Right renal pelvis (tissue), 4 donors: ENCODE data around the gene PHKG1. TPM values are rescaled to one million over a fixed set of nuclear protein-coding genes. Genes with fewer than 3 reads are reported as not detected.
"Not testable (repeated sequence)": the region's sequence is repeated elsewhere in the genome, so short reads cannot be mapped to it uniquely, and the experiment has no call there.

ENCODE experiments used
- DNase-seq, 4 donors: peaks; one replicate each; pipeline ENCODE4 v3.0.0-alpha.2; 2013; ENCODE audit warnings: low read depth in 4 of 4, low spot score in 3 of 4, missing footprints in 1 of 4
- polyA plus RNA-seq, 4 donors: library from polyadenylated mRNA; unstranded; fragments of 120-200 nt; gene quantifications; one replicate each; pipeline ENCODE4 v1.2.1, GENCODE V29; 2013; ENCODE audit not compliant: insufficient read length in 4 of 4

PHKG1 gene
- polyA plus RNA-seq, 4 donors, result 0.94 to 1.5 (median 1.1) TPM

- DNase-seq, result no peak
These were observed 6.0 kb downstream of the PHKG1 start for GRCh38 chr7:56086761-56087160.

- no peak for DNase-seq
These were observed 9.5 kb downstream of the PHKG1 start for GRCh38 chr7:56083150-56083785.

DNA sequence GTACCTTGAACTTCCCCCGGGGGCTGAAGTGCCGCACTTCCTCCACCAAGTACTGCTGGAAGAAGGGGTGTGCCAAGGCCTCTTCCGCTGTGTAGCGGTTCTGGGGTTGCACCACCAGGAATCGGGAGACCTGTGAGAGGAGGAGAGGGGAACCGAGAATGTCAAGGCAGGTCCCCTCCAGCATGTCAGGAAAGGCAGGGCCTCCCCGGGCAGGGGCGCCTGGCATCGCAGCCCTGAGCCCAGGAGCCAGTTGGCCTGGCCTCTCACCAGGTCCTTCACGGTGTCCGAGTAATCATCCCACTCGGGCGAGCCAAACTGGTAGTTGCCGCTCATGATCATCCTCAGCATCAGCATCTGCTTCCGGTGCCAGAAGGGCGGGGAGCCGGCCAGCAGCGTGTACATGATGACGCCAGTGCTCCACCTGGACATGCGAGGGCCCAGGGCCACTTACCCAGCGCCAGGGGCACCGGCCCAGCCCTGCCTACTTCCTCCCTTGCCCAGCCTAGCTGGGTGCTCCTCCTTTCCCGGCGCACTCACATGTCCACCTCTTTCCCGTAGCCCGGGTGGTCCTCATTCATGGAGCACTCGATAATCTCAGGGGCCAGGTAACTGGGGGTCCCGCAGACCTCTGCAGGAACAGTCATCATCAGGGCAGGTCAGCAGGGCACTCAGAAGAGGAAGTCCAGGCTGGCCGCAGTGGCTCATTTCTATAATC is 11.0 kb downstream of the PHKG1 start:
- no peak for DNase-seq

DNA sequence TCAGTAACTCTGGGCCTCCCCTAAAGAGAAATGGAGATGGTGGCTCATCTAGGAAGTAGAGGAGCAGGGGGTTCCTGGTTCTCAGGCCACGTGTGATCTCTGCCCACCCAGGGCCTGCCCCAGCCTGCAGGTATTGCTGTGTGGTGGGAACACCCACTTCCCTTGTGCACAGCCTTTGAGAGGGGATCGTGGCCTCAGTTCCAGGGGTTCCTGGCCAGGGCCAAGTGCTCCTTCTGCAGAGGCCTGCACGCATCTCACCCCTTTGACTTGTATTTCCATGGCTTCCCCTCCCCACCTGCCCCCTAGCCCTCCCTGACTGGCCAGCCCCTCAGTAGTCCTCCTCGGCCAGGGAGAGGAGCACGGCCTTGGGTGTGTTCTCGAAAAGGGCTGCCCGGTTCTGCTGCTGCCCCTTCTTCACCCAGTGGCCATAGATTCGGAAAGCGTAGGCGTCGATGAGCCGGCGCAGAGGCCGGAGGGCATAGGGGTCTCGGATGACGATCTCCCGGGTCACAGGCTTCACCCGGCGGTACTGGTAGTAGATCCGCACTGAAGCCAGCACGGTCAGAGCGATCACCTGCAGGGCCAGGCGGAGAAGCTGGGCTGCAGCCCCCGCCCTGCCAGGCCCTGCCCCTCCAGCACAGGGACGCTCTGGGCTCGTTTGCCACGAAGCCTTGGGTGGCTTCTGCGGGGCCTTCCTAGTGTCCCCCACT is 11.9 kb downstream of the PHKG1 start:
- not testable (repeated sequence) for DNase-seq

GRCh38 chr7:56079450-56080185 is 13.1 kb downstream of the PHKG1 start:
- no peak for DNase-seq

- DNase-seq, result no peak
These were observed 14.6 kb downstream of the PHKG1 start for GRCh38 chr7:56078196-56078595.

DNA sequence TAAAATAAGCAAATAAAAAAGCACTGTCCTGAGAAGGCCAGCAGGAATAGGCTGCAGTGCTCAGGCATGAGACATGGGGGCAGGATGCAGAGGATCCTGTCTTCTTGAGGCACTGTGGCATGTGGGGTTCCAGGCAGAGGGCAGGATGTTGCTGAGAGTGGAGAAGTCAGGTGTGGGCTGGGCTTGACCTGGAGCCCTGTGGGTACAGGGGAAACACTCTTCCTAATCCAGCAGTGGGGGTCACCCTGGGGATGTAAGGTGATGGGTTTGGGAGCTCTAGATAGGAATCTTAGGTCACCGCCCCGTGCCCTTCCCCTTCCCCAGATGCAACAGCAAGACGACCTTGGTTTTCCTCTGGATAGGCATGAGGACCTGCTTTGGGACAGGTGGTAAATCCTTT is 15.1 kb downstream of the PHKG1 start:
- DNase-seq, result no peak

GRCh38 chr7:56074371-56074791 is 18.4 kb downstream of the PHKG1 start:
- DNase-seq, result peak in 3 of 4 donors; percentile 73 to 76 (median 74)

- DNase-seq, result not testable (repeated sequence)
These were observed 26.4 kb downstream of the PHKG1 start for GRCh38 chr7:56066376-56066775.

GRCh38 chr7:56063882-56064625 is 28.7 kb downstream of the PHKG1 start, which contains the start of gene SUMF2:
Gene SUMF2, plus strand, starts transcription at chr7:56064286. Its CDS starts 26 bp downstream, at chr7:56064312.
- peak; percentile 76 to 89 (median 82) for DNase-seq

GRCh38 chr7:56063500-56063881 is 29.3 kb downstream of the PHKG1 start:
- DNase-seq, result no peak

GRCh38 chr7:56062382-56062781 is 30.4 kb downstream of the PHKG1 start:
- no peak for DNase-seq

GRCh38 chr7:56053993-56054392 is 38.8 kb downstream of the PHKG1 start:
- no peak for DNase-seq

DNA sequence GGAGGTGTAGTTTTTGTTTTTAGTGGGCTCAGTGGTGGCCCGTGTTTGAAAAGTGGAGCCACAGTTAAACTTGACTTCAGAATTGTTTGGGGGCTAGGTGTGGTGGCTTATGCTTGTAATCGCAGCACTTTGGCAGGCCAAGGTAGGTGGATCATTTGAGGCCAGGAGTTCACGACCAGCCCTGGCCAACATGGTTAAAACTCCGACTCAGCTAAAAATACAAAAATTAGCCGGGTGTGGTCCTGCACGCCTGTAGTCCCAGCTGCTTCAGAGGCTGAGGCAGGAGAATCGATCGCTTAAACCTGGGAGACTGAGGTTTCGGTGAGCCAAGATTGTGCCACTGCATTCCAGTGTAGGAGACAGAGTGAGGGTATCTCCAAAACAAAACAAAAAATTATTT is 39.4 kb downstream of the PHKG1 start:
- no peak for DNase-seq

DNA sequence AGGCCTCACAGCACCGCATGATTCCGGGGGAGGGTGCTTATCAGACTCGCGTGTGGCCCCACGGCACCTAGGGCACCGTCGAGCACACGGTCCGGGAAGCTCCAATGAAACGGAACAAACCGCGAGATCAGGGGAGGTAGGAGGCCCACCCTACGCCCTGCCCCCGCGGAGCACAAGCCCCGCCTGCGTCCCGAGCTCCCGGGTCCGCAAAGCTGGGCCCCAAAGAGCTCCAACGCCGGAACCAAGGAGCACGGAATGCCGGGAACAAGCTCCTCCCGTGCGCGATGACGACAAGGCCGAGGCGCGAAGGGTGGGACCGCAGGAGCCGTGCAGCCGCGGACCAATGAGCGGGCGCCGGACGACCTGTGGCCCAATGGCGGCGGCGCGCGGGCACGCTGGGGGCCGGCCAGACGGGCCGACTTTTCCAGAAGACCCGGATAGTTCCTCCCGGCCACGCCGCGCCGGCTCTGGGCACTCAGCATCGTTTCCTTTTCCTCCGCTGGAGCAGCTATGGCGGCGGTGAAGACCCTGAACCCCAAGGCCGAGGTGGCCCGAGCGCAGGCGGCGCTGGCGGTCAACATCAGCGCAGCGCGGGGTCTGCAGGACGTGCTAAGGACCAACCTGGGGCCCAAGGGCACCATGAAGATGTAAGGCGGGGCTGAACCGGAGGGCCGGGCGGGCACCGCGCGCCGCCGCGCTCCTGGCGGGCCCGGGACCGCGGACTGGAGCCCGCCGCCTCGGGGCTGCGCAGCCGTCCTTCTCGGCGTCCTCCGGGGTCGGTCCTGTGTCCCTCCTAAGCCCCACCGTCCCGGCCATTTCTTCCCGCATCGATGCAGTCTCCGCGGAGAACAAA is 41.2 kb downstream of the PHKG1 start, which contains the start of the genes CCT6A and PSPH:
Gene CCT6A, plus strand, starts transcription at position 427 of the 853 bp plus-strand sequence. Its CDS starts 84 bp downstream, at position 511.
Gene PSPH, minus strand, starts transcription at position 106 of the 853 bp plus-strand sequence. CDS start 30,232 bp downstream, outside the sequence.
- DNase-seq, result peak; percentile 93 to 97 (median 96)

DNA sequence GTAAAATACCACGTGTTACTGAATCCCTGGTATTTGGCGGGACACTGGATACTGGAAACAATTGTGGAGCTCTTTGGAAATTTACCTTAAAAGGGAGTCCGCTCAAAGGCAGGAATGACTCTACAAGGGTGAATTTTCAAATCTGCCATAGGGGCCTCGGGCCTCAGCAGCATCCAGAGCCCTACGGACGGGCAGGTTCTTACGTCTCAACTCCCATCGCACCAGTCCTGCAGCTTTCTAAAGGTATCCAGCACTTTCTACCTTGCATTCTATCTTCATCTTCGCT is 41.8 kb downstream of the PHKG1 start:
- no peak for DNase-seq

DNA sequence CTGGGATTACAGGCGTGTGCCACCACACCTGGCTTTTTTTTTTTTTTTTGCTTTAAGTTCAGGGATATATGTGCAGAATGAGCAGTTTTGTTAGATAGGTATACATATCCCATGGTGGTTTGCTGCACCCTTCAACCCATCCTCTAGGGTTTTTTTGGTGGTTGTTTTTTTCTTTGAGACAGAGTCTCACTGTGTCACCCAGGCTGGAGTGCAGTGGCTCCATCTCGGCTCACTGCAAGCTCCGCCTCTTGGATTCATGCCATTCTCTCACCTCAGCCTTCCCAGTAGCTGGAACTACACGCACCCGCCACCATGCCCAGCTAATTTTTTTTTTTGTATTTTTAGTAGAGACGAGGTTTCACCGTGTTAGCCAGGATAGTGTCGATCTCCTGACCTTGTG is 44.0 kb downstream of the PHKG1 start:
- not testable (repeated sequence) for DNase-seq

DNA sequence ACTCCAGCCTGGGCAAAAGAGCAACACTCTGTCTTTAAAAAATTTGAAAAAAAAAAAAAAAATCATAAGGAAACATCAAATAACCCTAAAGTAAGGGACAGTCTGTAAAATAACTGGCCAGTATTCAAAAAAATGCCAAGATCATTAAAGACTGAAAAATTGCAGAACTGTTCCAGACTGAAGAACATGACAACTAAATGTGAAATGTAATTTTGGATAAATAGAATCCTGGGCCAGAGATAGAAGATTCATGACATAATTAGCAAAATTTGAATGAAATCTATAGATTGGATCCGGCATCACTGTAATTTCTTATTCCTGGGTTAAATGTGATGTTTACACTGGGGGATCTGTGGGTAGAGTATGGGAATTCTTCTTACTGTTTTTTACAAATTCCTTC is 44.5 kb downstream of the PHKG1 start:
- no peak for DNase-seq

DNA sequence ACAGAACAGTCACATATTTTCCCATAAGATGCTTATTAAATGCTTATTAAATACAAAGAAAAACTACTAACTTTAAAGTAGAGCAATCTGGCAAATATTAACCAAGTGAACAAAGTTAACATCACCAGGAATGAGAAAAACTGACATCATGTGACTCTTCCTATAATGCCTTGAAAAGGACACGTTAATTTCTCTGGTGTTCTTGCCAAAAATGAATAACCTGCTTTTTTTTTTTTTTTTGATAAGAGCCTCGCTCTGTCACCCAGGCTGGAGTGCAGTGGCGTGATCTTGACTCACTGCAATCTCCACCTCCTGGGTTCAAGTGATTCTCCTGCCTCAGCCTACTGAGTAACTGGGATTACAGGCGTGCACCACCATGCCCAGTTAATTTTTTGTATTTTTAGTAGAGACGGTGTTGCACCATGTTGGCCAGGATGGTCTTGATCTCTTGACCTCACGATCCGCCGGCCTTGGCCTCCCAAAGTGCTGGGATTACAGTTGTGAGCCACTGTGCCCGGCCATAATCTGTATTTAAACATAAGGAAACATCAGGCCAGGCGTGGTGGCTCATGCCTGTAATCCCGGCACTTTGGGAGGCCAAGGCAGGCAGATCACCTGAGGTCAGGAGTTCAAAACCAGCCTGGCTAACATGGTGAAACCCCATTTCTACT is 45.2 kb downstream of the PHKG1 start:
- DNase-seq, result not testable (repeated sequence)
